Gastrocnemius medialis (tissue), 4 donors: Measurements from ENCODE around the gene FAM168A. TPM values are rescaled to one million over a fixed set of nuclear protein-coding genes. Genes with fewer than 3 reads are reported as not detected.
"Not testable (repeated sequence)": the region's sequence is repeated elsewhere in the genome, so short reads cannot be mapped to it uniquely, and the experiment has no call there.

Experiments used
- ATAC-seq, 2 donors: fragments of 150-250 bp; one replicate each; pipeline ENCODE4 v1.9.1; 2016
- DNase-seq, 2 donors: peaks; one replicate each; pipeline ENCODE4 v3.0.0-alpha.2; 2019
- H3K27ac ChIP-seq, 4 donors: fragments of 200-600 bp; sonication (generic); 1 replicate in 1 of 4; 2 replicates in 3 of 4; pipeline ENCODE4 v1.5.1; 2016 to 2018; ENCODE audit warnings: mild to moderate bottlenecking in 2 of 4, moderate library complexity in 1 of 4
- H3K27me3 ChIP-seq, 3 donors: fragments of 200-600 bp; sonication (generic) in 2 of 3; 1 replicate in 1 of 3; 2 replicates in 2 of 3; pipeline versions ENCODE4 v1.5.1 to v1.6.0; 2016 to 2019; ENCODE audit warnings: mild to moderate bottlenecking in 1 of 3, moderate library complexity in 1 of 3
- H3K36me3 ChIP-seq, 2 donors: fragments of 200-600 bp; sonication (generic) in 1 of 2; one replicate each; pipeline ENCODE4 v1.5.1; 2017 to 2018
- H3K4me1 ChIP-seq, 2 donors: fragments of 200-600 bp; sonication (generic) in 1 of 2; one replicate each; pipeline ENCODE4 v1.5.1; 2016 to 2017; ENCODE audit warnings: mild to moderate bottlenecking in 2 of 2
- H3K4me3 ChIP-seq, 4 donors: fragments of 200-600 bp; sonication (generic) in 3 of 4; 1 replicate in 1 of 4; 2 replicates in 3 of 4; pipeline ENCODE4 v1.5.1; 2016 to 2019; ENCODE audit warnings: mild to moderate bottlenecking in 2 of 4
- H3K9me3 ChIP-seq, 3 donors: fragments of 200-600 bp; sonication (generic) in 2 of 3; 1 replicate in 1 of 3; 2 replicates in 2 of 3; pipeline ENCODE4 v1.5.1; 2016 to 2019
- CTCF ChIP-seq, 5 experiments: fragments of 450-650 bp in 3 of 5; fragments of 200-600 bp in 2 of 5; sonication (generic) in 2 of 5; IDR thresholded peaks in 4 of 5; conservative IDR thresholded peaks in 1 of 5; 1 replicate in 4 of 5; 2 replicates in 1 of 5; pipeline ENCODE4 v1.5.1; 2016 to 2019; ENCODE audit warnings: antibody characterized with exemption in 5 of 5, mild to moderate bottlenecking in 3 of 5, moderate library complexity in 3 of 5
- POLR2A ChIP-seq, 2 donors: fragments of 450-650 bp; IDR thresholded peaks; one replicate each; pipeline ENCODE4 v1.6.1; 2017; ENCODE audit warnings: antibody characterized with exemption in 2 of 2, mild to moderate bottlenecking in 2 of 2, moderate library complexity in 2 of 2
- in situ Hi-C, 4 donors: fragments of 200-750 bp; cut with MboI; loops; one replicate each; pipeline versions ENCODE4 v1.15.0 to v1.8.0; 2017; ENCODE audit warnings: low sequenced_read_pairs in 4 of 4
- intact Hi-C: fragments of 100-400 bp; cut with DNase I; formaldehyde crosslinking; loops from one replicate; pipeline ENCODE4 v1.15.1; 2023; ENCODE audit warnings: low total_unique reads
- total RNA-seq, 4 donors: library from RNA; depleted of rRNA; stranded (reverse); fragments of >200 nt; gene quantifications; one replicate each; pipeline versions ENCODE4 v1.1.0 to v1.2.3, GENCODE V29; 2016

FAM168A gene
- total RNA-seq, 4 donors from 2014 or later: 15.9 to 29.3 (median 21.4) TPM

GRCh38 chr11:73475549-73476095 is 122.3 kb downstream of the FAM168A start:
- Histone ChIP-seq H3K27me3 (no peaks in the 10 kb centered on the region), H3K27ac (no peak overlapping the region), H3K36me3 (no peaks in the 10 kb centered on the region), H3K4me3 (no peak overlapping the region), H3K4me1 (peaks cover 8 to 16% of the 10 kb centered on the region in 2 donors), H3K9me3 (no peaks in the 10 kb centered on the region)
- intact Hi-C loops: no loop called here
- TF ChIP-seq POLR2A (IDR thresholded peaks at IDR 0.05) (no peak), CTCF (IDR thresholded peaks at IDR 0.05 in 4 of 5, conservative IDR thresholded peaks at IDR 0.05 in 1 of 5) (no peak)
- no peak for DNase-seq
- in situ Hi-C loops: no loop called here
- ATAC-seq: no peak

- DNase-seq: no peak
- Histone ChIP-seq H3K4me1 (peaks cover 26 to 33% of the 10 kb centered on the region in 2 donors), H3K27me3 (no peaks in the 10 kb centered on the region), H3K4me3 (no peak overlapping the region), H3K27ac (no peak overlapping the region), H3K36me3 (no peaks in the 10 kb centered on the region), H3K9me3 (no peaks in the 10 kb centered on the region)
- ATAC-seq: no peak
- in situ Hi-C loops (no loop called here), intact Hi-C loops (no loop called here)
- TF ChIP-seq CTCF (IDR thresholded peaks at IDR 0.05 in 4 of 5, conservative IDR thresholded peaks at IDR 0.05 in 1 of 5) (no peak), POLR2A (IDR thresholded peaks at IDR 0.05) (no peak)
Observed at GRCh38 chr11:73473252-73473651, 124.7 kb downstream of the FAM168A start.

- Histone ChIP-seq H3K4me3 (peak overlapping the region; percentile 18 to 36 (median 34)), H3K4me1 (peaks cover 56 to 63% of the 10 kb centered on the region in 2 donors), H3K27ac (peak overlapping the region; percentile 83 to 94 (median 92))
- H3K36me3 ChIP-seq, H3K9me3 ChIP-seq, intact Hi-C loops, H3K27me3 ChIP-seq, in situ Hi-C loops: not testable (repeated sequence)
- peak; percentile 23 to 30 for DNase-seq
- peak; percentile 23 to 48 for ATAC-seq
Observed at GRCh38 chr11:73470036-73470612, 127.8 kb downstream of the FAM168A start.

GRCh38 chr11:73469401-73469800 is 128.5 kb downstream of the FAM168A start:
- Histone ChIP-seq H3K27me3 (no peaks in the 10 kb centered on the region), H3K36me3 (no peaks in the 10 kb centered on the region), H3K9me3 (no peaks in the 10 kb centered on the region), H3K4me3 (peak overlapping the region; percentile 18 to 36 (median 34)), H3K27ac (peak overlapping the region; percentile 83 to 94 (median 92)), H3K4me1 (peaks cover 63 to 65% of the 10 kb centered on the region in 2 donors)
- TF ChIP-seq POLR2A (IDR thresholded peaks at IDR 0.05): no peak
- no peak for TF ChIP-seq CTCF (IDR thresholded peaks at IDR 0.05 in 4 of 5, conservative IDR thresholded peaks at IDR 0.05 in 1 of 5)
- intact Hi-C loops: loop anchor here (5.0 kb wide), 1 partner anchor 92 kb away; the partner anchor contains the start of gene RELT
- peak; percentile 47 to 75 for DNase-seq
- peak; percentile 72 to 89 for ATAC-seq
- in situ Hi-C loops: no loop called here

- peak overlapping the region in 2 of 4 donors; percentile 34 to 35 for H3K4me3 ChIP-seq
- peaks cover 67 to 69% of the 10 kb centered on the region in 2 donors for H3K4me1 ChIP-seq
- no peaks in the 10 kb centered on the region for H3K27me3 ChIP-seq
- peak overlapping the region; percentile 83 to 94 (median 92) for H3K27ac ChIP-seq
- DNase-seq (peak; percentile 24 to 38), ATAC-seq (peak; percentile 67 to 70)
- TF ChIP-seq POLR2A (IDR thresholded peaks at IDR 0.05) (no peak), CTCF (IDR thresholded peaks at IDR 0.05 in 4 of 5, conservative IDR thresholded peaks at IDR 0.05 in 1 of 5) (no peak)
- intact Hi-C loops (loop anchor here (5.0 kb wide), 1 partner anchor 91 kb away; the partner anchor contains the start of gene RELT), in situ Hi-C loops (no loop called here)
- no peaks in the 10 kb centered on the region for H3K36me3 ChIP-seq
- no peaks in the 10 kb centered on the region for H3K9me3 ChIP-seq
Observed at GRCh38 chr11:73468590-73469161, 129.2 kb downstream of the FAM168A start.
